ENCODE data around the gene TNFRSF14. TPM values are rescaled to one million over a fixed set of nuclear protein-coding genes. Genes with fewer than 3 reads are reported as not detected.
A peak's percentile ranks its signal among the peaks of the same experiment; 100 is the strongest.

TNFRSF14 gene
- total RNA-seq, 1 donor from 2014 or later: 2.4 TPM

- DNase-seq (ENCODE audit: low spot score in 2 of 2): peak; percentile 56 to 64
- FAIRE-seq: no peak
Observed at GRCh38 chr1:2585318-2586092, 29.3 kb downstream of the TNFRSF14 start.

- FAIRE-seq (no peak), DNase-seq (ENCODE audit: low spot score in 2 of 2) (peak; percentile 100)
Observed at GRCh38 chr1:2586154-2587070, 30.2 kb downstream of the TNFRSF14 start, which contains the start of gene PRXL2B. Gene PRXL2B, plus strand, starts transcription at chr1:2586777. Its CDS starts 109 bp downstream, at chr1:2586886.

GRCh38 chr1:2587071-2587859 lies 31.1 kb downstream of the TNFRSF14 start:
- DNase-seq (ENCODE audit: low spot score in 2 of 2) (no peak), FAIRE-seq (no peak)

GRCh38 chr1:2587860-2588571 lies 31.8 kb downstream of the TNFRSF14 start:
- no peak for FAIRE-seq

GRCh38 chr1:2588661-2589430 lies 32.7 kb downstream of the TNFRSF14 start:
- DNase-seq (ENCODE audit: low spot score in 2 of 2) (no peak), FAIRE-seq (no peak)

More at GRCh38 chr1:2587860-2588571, 31.8 kb downstream of the TNFRSF14 start:
- DNase-seq (ENCODE audit: low spot score in 2 of 2): no peak

GRCh38 chr1:2589431-2590232 lies 33.5 kb downstream of the TNFRSF14 start:
- FAIRE-seq (no peak), DNase-seq (ENCODE audit: low spot score in 2 of 2) (no peak)

- DNase-seq (ENCODE audit: low spot score in 2 of 2) (no peak), FAIRE-seq (no peak)
Observed at GRCh38 chr1:2590233-2591141, 34.3 kb downstream of the TNFRSF14 start.

- FAIRE-seq (no peak), DNase-seq (ENCODE audit: low spot score in 2 of 2) (no peak)
Observed at GRCh38 chr1:2591233-2591580, 35.0 kb downstream of the TNFRSF14 start.

GRCh38 chr1:2591581-2592261 lies 35.5 kb downstream of the TNFRSF14 start:
- FAIRE-seq (no peak), DNase-seq (ENCODE audit: low spot score in 2 of 2) (no peak)

GRCh38 chr1:2592672-2593071 lies 36.5 kb downstream of the TNFRSF14 start:
- DNase-seq (ENCODE audit: low spot score in 2 of 2) (no peak), FAIRE-seq (no peak)

- FAIRE-seq: no peak
- no peak for DNase-seq (ENCODE audit: low spot score in 2 of 2)
Observed at GRCh38 chr1:2593251-2593878, 37.2 kb downstream of the TNFRSF14 start.

- DNase-seq (ENCODE audit: low spot score in 2 of 2): no peak
- no peak for FAIRE-seq
Observed at GRCh38 chr1:2594001-2594640, 38.0 kb downstream of the TNFRSF14 start.

- DNase-seq (ENCODE audit: low spot score in 2 of 2) (no peak), FAIRE-seq (no peak)
Observed at GRCh38 chr1:2594641-2595131, 38.5 kb downstream of the TNFRSF14 start.

- FAIRE-seq: no peak
Observed at GRCh38 chr1:2595261-2595811, 39.2 kb downstream of the TNFRSF14 start.

GRCh38 chr1:2595812-2596529 lies 39.8 kb downstream of the TNFRSF14 start:
- DNase-seq (ENCODE audit: low spot score in 2 of 2): no peak
- no peak for FAIRE-seq

More at GRCh38 chr1:2595261-2595811, 39.2 kb downstream of the TNFRSF14 start:
- DNase-seq (ENCODE audit: low spot score in 2 of 2): no peak
